SHP77 (cell line): ENCODE results near the gene NTF3.

Experiments used
- DNase-seq, 2 experiments: peaks; one replicate each; lab custom pipeline; 2025; lab: John Stamatoyannopoulos, UW

The NTF3 gene

DNA sequence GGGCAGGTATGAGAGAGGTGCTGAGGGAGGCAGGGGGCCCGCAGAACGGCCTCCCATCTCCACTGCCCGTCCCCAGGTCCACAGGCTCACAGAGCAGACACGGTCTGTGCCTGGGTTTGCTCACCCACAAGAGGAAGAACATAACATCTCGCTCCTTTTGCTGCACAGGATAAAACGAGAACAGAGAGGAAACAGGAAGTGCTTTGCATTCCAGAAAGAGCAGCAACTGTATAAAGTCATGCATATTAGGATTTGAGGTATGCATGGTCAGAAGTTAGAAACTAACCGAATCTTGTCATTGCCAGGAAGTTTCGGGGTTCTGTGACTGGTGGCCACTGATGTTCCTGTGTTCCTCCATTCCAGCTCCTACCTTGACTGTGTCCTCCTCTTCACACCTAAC is 25.0 kb downstream of the NTF3 start:
- DNase-seq = no peak

DNA sequence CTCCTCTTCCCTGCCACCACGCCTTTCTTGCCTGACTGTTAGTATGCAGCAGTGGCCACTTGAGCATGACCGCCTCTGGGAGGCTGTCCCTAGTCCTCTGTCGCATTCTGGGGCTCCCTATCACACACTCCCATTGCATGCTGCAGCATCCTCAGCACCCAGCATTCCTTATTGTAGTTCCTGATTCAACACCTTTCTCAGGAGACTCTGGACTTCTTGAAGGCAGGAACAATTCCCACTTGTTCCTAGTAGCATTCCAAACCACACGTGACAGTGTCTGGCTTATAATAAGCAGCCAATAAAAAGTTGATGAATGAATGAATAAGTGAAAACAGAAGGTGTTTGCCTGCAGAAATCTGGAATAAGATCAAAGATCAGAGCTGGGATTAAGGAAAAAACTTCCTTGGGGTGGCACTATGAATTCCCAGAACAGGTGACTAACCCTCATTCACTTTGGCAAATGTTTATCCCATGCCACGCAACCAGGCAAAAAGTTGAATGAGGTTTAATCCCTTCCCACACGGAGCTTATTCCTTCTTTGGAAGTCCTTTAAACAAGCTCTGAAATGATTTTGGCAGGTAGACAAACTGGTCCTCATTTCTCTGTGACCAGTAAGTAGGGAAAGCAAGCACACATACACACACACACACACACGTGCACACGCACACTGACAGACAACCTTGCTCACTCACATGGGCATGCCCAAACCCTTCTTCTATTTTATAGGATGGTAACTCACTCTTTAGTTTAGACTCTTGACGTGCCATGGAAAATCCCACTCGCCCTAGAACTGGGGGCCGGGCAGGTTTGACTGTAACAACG is 26.5 kb downstream of the NTF3 start:
- DNase-seq = no peak

DNA sequence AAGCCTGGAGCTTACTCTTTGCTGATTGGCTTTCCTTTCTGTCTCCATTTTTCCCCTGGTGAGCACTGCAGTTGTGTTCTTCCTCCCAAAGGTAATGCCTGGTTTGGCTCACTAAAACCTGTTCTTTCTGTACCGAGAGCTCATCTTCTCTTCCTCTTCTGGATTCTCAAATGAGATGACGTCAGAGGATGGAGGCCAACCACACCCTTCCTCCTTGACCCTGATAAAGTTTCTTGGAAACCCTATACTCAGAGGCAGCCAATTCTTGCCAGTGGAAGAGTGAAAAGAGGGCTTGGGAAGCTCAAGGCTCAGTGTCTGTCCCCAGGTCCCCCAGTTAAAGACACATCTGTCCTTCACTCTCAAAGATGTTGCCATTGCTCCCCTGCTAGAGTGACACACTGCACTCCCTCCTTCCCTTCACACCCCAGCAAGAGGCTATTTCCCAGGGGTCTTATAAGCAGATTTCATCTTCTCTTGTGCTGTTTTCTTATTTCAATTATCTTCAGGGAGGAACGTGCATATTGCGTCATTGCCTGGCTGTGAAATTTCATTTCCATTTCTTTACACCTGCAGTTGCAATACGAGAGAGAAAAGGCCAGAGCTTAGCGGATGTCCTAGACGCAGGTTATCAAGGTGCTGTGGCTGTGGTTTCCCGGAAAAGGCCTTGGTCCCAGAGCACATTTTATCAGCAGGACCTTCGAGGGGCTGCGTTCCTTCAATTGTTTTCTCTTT is 27.3 kb downstream of the NTF3 start:
- no peak for DNase-seq

DNA sequence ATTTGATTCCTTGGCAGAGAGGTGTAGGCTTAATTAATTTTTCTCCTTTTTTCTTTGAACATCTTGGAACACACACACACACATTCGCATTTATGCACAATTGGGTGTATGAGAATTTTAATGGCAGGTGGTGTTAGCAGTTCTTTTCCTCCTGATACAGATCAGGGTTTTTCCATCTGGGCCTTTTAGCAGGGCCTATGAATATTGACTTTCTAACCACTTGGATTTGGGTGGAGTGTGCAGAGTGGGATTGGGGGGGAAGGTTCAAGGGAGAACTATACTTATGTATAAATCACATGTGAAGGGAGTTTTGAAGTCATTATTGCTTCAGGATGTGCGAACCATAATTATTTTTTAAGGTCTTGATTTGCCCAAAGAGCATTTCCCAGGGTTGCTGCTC is 28.9 kb downstream of the NTF3 start:
- no peak for DNase-seq

DNA sequence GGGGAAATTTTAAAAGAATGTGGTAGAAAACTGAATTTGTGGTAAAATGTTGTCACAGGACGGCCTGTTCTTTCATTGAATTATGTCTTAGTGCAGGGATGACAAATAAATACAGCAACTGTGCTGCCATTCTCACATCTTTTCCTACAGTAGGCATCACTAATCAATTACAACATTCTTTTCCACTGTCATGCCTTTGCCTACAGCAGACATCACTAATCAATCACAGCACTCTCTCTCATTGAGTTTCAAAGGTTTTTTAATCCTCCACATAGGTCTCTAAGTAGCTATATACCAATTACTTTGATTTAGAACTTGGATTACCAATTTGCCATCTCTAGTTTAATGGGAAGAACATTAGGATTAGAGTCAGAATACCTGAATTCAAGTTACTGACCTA is 30.1 kb downstream of the NTF3 start:
- DNase-seq = no peak

DNA sequence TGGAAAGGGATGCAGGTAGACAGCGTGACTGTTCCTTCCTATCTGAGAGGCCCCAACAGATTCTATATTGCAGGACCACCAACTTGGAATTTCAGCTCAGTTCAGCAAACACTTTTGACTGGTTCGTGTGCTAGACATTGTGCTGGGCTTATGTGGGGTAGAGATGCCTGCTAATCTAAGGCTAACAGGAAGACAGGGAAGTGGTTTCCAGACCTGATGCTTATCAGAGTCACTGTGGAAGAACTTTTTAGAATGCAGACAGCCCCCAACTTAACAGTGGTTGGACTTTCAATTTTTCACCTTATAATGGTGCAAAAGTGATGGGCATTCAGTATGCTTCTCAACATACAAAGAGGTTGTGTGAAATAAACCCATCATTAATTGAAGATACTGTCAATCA is 32.2 kb downstream of the NTF3 start:
- DNase-seq = no peak

DNA sequence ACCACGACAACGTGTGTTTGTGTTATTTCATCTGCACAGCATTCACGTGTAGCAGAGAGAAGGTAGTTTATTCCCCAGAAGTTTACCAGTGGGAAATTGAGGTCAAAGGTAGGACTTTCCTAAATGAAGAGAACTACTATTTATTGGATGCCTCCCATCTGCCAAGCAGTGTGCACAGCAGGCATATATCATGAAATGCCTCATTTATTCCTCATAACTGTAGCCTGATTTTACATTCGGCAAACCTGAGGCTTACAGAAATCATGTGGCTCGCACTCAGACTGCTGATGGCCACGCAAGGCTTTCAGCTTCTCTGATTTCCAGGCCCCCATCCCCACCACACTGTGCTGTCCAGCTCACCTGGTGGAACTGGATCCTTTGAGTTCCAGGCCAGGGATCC is 33.5 kb downstream of the NTF3 start:
- no peak for DNase-seq

DNA sequence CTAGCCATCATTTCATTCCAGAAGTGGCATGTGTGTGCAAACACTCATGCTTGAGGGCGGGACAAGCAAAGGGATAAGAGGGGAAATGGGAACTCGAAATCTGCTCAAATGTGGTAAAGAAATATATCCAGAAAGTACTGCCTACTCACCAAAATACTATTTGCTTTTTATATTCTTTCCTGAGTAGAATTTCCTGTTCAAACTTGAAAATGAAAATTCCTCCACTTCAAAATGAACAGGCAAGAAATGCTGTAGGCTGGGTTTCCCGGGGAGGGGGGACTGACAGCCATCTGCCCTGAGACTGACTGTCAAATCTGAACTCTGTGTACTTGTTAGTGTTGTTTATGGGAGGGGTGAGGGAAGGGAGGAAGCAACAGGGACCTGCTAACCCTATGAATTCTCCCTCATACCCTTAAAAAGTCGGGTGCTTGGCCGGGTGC is 34.6 kb downstream of the NTF3 start:
- no peak for DNase-seq

DNA sequence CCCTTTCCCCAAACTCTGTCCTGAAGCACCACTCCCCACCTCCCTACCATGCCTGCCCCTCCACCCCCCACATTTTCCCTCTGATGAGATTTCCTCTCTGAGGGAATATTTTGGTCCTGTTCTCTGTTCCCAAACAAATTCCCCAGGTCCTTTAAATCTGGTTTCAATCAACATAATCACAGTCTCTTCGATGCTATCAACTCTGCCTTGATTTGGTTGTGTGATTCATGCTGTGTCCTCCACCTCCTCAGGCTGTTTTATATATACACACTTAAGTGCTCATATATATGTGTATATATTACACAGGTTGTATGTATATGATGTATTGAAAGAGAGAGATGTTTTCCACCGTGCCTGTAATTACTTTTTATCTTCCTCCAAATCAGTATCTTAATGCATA is 36.0 kb downstream of the NTF3 start:
- DNase-seq = no peak

DNA sequence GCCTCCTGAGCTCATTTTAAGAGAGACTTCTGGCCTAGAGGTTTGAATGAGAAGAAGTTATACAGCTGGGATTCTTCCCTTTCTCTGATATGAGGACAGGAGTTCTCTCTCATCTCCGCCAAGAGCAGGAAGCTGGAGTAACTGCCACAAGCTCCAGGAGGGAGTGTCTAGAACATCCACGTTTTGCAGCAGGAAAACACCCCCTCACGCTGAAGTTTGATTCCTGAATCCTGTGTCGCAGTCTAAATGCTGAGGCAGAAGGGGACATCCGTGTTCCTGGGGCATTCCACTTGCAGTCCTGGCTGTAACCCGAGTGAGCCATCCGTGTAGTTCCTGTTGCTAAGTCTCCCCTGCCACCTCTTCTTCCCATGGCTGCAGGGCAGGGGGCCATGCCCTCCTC is 38.3 kb downstream of the NTF3 start:
- no peak for DNase-seq

DNA sequence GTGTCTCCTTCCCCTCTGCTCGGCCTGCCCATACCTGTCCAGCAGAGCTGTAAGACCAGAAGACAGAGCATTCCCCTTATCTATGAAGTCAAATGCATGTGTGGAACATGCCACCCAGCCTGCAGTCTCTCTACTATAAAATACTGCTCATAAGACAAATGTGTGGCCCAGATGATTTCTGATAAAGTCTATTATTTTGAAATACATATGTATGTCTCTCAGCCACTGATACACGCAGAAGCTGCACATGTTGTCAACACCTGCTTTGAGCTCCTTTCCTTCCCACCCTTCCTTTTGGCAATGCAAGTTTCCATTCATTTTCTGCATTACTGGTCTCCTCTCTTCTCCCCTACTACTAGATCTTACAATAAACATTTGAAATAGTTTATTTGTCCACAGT is 38.8 kb downstream of the NTF3 start:
- no peak for DNase-seq

DNA sequence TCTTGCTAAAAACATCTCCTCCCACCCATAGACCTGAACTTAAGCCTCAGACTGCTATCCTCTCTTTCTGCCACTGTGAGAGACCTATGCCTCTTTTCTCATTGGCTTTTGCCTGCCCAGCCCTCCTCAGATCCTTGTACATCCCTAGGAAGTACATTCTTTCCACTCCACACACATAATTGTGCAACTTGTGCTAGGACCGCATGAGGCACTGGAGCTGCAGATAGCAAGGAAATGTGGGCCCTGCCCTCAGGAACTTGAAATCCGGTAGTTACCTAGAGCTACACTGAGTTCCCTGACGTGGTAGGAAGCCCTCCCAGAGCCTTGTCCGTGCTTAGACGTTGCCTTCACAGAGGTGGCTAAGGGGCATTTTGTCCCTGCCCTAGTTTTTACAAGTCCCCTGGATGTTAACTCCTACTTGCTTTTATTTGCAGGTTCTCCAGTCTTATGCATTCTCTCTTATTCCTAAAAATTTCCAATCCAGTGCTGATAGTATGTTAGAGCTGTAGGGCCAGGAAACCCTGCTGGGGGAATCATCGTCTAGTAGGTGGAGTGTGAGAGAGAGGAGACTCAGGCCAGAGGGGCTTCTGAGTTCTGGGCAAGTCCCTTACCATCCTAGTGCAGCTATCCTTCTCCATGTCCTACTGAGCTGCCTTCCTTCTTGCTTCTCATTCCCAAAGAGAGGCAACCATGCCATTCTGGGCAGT is 41.3 kb downstream of the NTF3 start:
- no peak for DNase-seq

DNA sequence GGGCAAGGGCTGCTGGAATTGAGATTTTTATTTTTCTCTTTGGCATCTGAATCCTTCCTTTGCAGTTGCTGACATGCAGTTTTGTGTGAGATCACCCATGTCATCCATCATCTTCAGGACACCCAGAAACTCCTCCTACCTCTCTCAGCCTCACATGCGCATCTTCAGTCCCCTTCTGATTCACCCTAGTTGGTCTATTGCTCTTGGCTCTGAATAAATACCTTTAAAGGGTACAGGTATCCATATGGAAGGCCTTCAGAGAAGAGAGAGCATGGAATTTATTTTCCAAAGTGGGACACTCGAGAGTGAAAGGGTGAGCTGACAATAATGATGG is 41.8 kb downstream of the NTF3 start:
- no peak for DNase-seq

DNA sequence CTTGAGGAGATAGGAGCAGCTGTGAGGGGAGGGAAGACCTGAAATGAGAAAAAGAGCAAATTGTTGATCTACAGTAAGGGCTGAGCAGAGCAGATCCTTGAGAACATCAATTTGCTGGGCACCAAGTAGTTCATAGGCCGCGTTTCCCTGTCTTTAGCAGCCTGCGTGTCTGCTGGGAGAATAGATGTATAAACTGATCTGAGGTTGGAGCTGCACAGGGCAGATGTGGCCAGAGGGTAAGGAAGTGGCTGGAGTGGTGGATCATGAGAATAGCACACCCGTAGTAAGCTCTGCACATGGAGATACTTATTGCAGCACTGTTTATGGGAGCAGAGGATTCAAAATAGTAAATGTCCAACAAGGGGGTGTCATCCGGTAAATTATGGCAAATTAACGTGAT is 44.4 kb downstream of the NTF3 start:
- no peak for DNase-seq

DNA sequence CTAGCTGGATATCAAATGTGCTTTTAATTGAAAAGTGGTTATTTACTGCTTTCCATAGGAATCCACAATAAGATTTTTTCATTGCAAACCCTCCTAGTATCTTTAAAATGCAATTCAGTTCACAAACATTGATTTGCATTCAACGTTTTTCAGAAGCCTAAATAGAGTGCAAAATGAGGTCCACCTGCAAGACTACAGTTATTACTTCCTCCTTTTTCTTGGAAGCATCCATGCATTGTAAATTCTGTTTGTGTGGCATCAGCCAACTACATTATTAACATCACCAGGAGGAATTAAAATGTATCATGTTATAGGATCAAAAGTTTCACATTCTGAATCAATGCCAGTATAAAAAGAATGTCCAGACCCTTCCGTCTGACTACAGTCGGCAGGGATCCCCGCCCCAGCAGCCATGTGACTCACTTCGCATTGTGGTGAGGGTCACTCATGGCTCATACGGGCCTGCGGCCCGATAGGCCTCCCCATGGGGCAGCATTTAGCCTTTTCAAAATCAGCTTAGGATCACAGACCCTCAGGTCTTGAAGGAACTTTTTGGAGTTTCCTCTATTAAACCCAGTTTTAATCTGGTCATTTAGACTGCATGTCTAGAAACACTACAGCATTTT is 46.3 kb downstream of the NTF3 start:
- DNase-seq = no peak

DNA sequence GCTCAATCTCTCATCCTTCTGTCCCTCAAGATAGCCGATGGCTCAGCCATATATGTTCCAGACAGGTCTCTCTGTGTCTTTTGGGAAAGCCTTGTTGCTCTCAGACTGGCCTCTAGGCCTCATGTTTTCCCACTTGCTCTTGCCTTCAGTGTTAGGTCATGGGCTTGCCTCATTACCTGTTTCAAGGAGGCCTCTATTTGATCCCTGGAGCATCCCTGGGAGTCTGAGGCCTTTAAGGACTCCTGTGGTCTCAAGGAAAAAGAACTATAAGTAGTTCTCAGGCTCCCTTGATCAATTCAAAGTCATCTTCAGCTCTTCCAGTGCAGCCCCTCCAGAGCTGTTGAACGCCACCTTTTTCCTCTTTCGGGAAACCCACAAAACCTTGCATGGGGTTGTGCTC is 47.9 kb downstream of the NTF3 start:
- DNase-seq = no peak

DNA sequence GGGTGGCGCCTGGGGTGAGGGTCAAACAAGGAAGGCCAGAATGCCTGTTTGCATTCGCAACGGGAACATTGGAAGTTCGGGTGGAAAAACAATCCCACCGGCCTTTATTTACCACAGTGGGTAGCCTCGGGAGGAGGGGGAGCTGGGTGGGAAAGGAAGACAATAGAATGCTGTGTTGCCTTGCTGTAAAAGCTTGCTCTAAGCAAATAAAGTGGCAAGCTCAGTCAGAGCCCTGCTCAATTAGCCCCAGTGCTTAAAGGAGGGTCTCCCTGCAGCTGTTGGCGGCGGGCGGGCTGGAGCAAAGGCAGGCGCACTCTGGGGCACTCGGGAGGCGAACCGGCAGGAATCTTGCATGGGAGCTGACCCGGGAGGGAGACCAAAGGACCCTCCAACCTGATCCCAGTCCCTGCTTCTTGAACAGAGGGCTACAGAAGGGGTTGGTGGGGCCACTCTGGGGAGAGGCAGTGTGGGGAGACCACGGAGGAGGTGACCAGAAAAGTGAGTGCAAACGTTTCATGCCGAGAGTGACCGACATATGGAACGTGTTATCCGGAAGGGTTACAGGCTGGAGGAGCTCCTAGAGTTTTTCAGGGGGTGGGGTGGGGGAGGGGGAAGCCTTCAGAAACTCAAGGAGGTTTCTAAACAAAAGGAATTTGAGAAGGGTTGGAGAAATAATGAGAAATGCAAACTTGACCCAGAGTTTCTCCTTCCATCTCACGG is 48.5 kb downstream of the NTF3 start:
- no peak for DNase-seq

DNA sequence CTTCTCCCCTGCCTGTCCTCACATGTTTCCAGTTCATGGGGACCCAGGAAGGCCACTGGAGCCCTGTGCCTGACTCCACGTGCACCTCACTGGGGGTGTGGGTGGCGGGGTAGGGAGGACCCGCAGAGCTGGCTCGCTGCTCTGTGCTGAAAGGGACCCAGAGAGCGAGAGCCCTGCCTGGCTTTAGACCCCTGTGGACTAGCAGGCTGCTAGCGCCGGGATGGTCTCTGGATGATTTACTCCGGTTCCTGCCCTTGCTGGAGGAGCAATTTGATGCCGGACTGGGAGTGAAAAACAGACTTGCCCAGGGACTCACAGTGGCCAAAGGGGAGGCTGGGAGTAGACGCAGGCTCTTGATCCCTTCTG is 49.0 kb downstream of the NTF3 start:
- DNase-seq = no peak

DNA sequence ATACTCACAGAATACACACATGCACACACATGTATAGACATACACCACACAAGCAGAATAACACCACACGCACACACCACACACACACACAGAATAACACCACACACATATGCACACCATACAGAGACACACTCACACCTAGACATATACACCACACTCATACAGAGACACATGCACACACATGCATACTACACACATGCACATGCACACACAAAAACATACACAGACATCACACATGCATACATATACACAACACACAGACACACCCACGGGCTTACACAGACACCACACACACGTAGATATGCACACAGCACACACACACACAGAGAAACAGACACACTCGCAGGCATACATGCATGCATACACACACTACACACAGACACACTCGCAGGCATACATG is 49.7 kb downstream of the NTF3 start:
- DNase-seq = no peak

DNA sequence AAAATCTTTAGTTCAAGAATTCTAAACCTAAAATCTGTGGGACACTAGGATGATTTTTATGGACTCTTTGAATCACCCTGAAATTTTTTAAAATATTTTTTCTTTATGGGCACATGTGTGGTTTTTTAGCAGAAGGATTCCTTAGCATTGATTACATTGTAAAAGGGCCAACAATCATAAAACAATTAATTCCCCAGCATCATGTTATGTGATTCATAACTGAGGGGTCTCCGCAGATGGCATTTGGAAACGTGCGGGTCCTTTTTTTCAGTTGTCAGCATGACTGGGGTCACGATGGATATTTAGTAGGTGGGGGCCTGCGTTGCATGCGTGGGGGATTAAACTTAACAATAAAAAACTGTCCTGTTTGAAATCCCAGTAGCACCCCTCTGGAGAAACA is 52.5 kb downstream of the NTF3 start:
- DNase-seq = no peak

DNA sequence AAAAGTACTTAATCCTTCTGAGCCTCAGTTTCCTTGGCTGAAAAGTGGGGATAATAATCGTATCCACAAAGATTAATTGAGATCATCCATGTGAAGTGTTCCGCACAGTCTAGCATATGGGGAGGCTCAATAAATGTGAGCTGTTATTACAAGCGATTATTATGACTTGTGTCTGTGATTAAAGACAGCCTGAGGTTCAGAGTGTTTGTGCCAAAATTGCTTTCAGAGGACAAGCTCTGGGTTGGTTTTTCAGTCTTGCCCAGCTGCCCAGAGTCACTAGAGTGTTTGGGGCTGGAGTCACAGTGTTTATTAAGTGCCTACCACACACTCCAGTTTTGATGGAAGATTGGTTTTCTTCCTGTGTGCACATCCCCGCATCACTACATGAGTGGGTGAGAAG is 53.5 kb downstream of the NTF3 start:
- no peak for DNase-seq

DNA sequence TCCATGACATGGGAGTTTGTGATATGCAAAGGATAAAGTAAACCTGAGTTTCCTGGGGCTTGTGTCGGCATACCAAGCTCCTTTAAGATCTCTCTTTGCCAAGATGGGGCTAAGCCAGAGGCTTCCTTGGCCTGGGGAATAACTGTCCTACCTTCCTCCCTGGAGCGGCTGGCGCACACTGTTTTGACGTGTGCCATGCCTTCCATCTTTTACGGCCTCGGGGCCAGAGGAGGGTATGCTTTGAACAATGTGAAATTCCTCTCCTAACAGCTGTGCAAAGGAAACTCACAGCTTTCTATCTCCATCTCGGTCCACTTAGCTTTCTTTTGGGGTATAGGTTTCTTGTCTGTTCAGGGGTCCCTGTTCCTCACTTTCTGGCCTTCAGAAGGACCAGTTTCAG is 55.2 kb downstream of the NTF3 start:
- DNase-seq = no peak
